Kidney (tissue), 14 donors: ENCODE measurements around the gene NUB1. TPM values are rescaled to one million over a fixed set of nuclear protein-coding genes. Genes with fewer than 3 reads are reported as not detected.

Source experiments
- DNase-seq, 5 donors: peaks; one replicate each; pipeline ENCODE4 v3.0.0-alpha.2; 2013 to 2020
- FAIRE-seq: peaks from 2 replicates; lab custom pipeline; 2012; peaks lifted over from hg19 to GRCh38; lab: Jason Lieb, UNC
- H3K27ac ChIP-seq, 2 donors: one replicate each; pipeline ENCODE4 v1.7.0; 2013; ENCODE audit warnings: low read depth in 2 of 2, low read length in 2 of 2, inconsistent platforms in 1 of 2
- H3K27me3 ChIP-seq: one replicate; pipeline ENCODE4 v1.7.1; 2013; ENCODE audit warnings: low read length, inconsistent platforms; ENCODE audit not compliant: control insufficient read depth, insufficient read depth
- H3K36me3 ChIP-seq, 3 donors: one replicate each; pipeline versions ENCODE4 v1.7.0 to v1.7.1; 2013; ENCODE audit warnings: low read length in 3 of 3, control low read depth in 1 of 3, inconsistent platforms in 1 of 3; ENCODE audit not compliant: insufficient read depth in 3 of 3, control insufficient read depth in 2 of 3
- H3K4me1 ChIP-seq, 3 donors: one replicate each; pipeline versions ENCODE4 v1.7.0 to v1.7.1; 2013; ENCODE audit warnings: low read length in 3 of 3, inconsistent platforms in 1 of 3, low read depth in 1 of 3; ENCODE audit not compliant: control insufficient read depth in 2 of 3, insufficient read depth in 2 of 3
- H3K4me3 ChIP-seq, 3 donors: one replicate each; pipeline versions ENCODE4 v1.7.0 to v1.8.1; 2013; ENCODE audit warnings: low read length in 3 of 3, control low read depth in 1 of 3, inconsistent platforms in 1 of 3
- H3K9ac ChIP-seq, 3 donors: one replicate each; pipeline versions ENCODE4 v1.7.0 to v1.7.1; 2013; ENCODE audit warnings: low read length in 3 of 3, control low read depth in 1 of 3, inconsistent platforms in 1 of 3
- H3K9me3 ChIP-seq, 3 donors: one replicate each; pipeline versions ENCODE4 v1.7.0 to v1.7.1; 2013; ENCODE audit warnings: low read length in 3 of 3, control low read depth in 1 of 3, inconsistent platforms in 1 of 3; ENCODE audit not compliant: control insufficient read depth in 2 of 3, insufficient read depth in 1 of 3
- CTCF ChIP-seq: IDR thresholded peaks from 3 replicates; pipeline ENCODE4 v1.5.1; 2012; ENCODE audit warnings: mild to moderate bottlenecking, moderate library complexity, borderline replicate concordance; ENCODE audit not compliant: insufficient read depth; ENCODE audit errors: extremely low read depth
- intact Hi-C: fragments of 100-400 bp; cut with DNase I; formaldehyde crosslinking; loops from one replicate; pipeline ENCODE4 v1.11.1; 2022
- polyA plus RNA-seq: library from polyadenylated mRNA; stranded (reverse); fragments of 350-450 nt; fragmentation: Illumina TruSeq; extraction: RNeasy Lipid Tissue Mini Kit (QIAGEN cat#74804); gene quantifications from one replicate; pipeline ENCODE4 v1.2.3, GENCODE V29; 2014; ENCODE audit warnings: low read depth, low replicate concordance; ENCODE audit not compliant: insufficient read depth
- total RNA-seq: library from RNA; stranded (reverse); fragmentation: NEBNext Ultra II Directional; extraction: Animal tissue kit (Norgen Biotek cat#: 25700); gene quantifications from one replicate; pipeline ENCODE4 v1.2.1, GENCODE V29; 2021
- donor health status: control.
- donor health status: control.
- donor health status: control.
- donor health status: control.
- donor health status: control.
- donor health status: DM: yes; HTN: yes; CAD: no.
- donor health status: Normal renal cell carcinoma (clear cell type).

Gene NUB1
- total and polyA plus RNA-seq, 2 donors from 2014 or later, result 32.7 to 51.8 TPM

GRCh38 chr7:151397026-151397425, 55.4 kb downstream of the NUB1 start:
- peaks cover 0 to 3% (median 0%) of the 10 kb centered on the region in 3 donors for H3K9me3 ChIP-seq
- no peak for TF ChIP-seq CTCF
- H3K27ac ChIP-seq, result no peak overlapping the region
- intact Hi-C loops, result no loop called here
- no peak overlapping the region for H3K9ac ChIP-seq
- H3K27me3 ChIP-seq, result no peaks in the 10 kb centered on the region
- peak in 1 of 5 donors; percentile 63 for DNase-seq
- no peak overlapping the region for H3K4me3 ChIP-seq
- H3K4me1 ChIP-seq, result peaks cover 0 to 4% (median 0%) of the 10 kb centered on the region in 3 donors
- peaks cover 0 to 8% (median 0%) of the 10 kb centered on the region in 3 donors for H3K36me3 ChIP-seq
- FAIRE-seq, result no peak

- Histone ChIP-seq H3K36me3 (peaks cover 0 to 8% (median 0%) of the 10 kb centered on the region in 3 donors), H3K27ac (no peak overlapping the region), H3K4me3 (no peak overlapping the region), H3K27me3 (no peaks in the 10 kb centered on the region), H3K9ac (no peak overlapping the region), H3K4me1 (peaks cover 0 to 4% (median 0%) of the 10 kb centered on the region in 3 donors), H3K9me3 (peaks cover 0 to 3% (median 0%) of the 10 kb centered on the region in 3 donors)
- FAIRE-seq, result no peak
- intact Hi-C loops, result no loop called here
- no peak for TF ChIP-seq CTCF
- peak in 1 of 5 donors; percentile 12 for DNase-seq
Observed at GRCh38 chr7:151398446-151399304, 57.1 kb downstream of the NUB1 start.

- no peak for FAIRE-seq
- H3K9me3 ChIP-seq, result peaks cover 0 to 3% (median 0%) of the 10 kb centered on the region in 3 donors
- no peak overlapping the region for H3K9ac ChIP-seq
- H3K4me1 ChIP-seq, result peaks cover 0 to 5% (median 4%) of the 10 kb centered on the region in 3 donors
- no peak overlapping the region for H3K4me3 ChIP-seq
- intact Hi-C loops, result no loop called here
- peak in 1 of 5 donors; percentile 61 for DNase-seq
- no peak overlapping the region for H3K27ac ChIP-seq
- H3K36me3 ChIP-seq, result peaks cover 0 to 8% (median 0%) of the 10 kb centered on the region in 3 donors
- H3K27me3 ChIP-seq, result no peaks in the 10 kb centered on the region
- no peak for TF ChIP-seq CTCF
Observed at GRCh38 chr7:151399305-151399601, 57.6 kb downstream of the NUB1 start.
